GM12873 (cell line): ENCODE measurements around the gene G3BP2.

Experiments used
- TF ChIP-seq, protein P1 (sequence below): IDR thresholded peaks from 2 replicates; pipeline ENCODE4 v1.5.1; 2012; ENCODE audit warnings: low read depth, mild to moderate bottlenecking, moderate library complexity, low read length, control low read depth; ENCODE audit not compliant: insufficient read depth; ENCODE audit errors: missing control alignments

Gene G3BP2

DNA sequence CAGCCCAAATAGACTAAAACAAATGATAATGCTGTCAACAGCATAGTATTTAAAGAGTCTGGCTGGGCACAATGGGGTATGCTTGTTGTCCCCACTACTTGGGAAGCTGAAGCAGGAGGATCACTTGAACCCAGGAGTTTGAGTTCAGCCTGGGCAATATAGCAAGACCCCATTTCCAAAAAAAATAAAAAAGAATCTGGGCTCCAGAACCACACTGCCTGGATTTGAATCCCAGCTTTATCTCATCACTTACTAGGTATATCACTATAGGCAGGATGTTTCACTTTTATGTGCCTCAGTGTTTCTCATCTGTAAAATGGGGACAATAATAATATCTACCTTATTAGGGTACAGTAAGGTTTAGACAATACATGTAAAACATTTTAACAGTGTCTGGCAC is 5.3 kb upstream of the G3BP2 start:
- TF ChIP-seq, protein P1, sequence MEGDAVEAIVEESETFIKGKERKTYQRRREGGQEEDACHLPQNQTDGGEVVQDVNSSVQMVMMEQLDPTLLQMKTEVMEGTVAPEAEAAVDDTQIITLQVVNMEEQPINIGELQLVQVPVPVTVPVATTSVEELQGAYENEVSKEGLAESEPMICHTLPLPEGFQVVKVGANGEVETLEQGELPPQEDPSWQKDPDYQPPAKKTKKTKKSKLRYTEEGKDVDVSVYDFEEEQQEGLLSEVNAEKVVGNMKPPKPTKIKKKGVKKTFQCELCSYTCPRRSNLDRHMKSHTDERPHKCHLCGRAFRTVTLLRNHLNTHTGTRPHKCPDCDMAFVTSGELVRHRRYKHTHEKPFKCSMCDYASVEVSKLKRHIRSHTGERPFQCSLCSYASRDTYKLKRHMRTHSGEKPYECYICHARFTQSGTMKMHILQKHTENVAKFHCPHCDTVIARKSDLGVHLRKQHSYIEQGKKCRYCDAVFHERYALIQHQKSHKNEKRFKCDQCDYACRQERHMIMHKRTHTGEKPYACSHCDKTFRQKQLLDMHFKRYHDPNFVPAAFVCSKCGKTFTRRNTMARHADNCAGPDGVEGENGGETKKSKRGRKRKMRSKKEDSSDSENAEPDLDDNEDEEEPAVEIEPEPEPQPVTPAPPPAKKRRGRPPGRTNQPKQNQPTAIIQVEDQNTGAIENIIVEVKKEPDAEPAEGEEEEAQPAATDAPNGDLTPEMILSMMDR: no peak

DNA sequence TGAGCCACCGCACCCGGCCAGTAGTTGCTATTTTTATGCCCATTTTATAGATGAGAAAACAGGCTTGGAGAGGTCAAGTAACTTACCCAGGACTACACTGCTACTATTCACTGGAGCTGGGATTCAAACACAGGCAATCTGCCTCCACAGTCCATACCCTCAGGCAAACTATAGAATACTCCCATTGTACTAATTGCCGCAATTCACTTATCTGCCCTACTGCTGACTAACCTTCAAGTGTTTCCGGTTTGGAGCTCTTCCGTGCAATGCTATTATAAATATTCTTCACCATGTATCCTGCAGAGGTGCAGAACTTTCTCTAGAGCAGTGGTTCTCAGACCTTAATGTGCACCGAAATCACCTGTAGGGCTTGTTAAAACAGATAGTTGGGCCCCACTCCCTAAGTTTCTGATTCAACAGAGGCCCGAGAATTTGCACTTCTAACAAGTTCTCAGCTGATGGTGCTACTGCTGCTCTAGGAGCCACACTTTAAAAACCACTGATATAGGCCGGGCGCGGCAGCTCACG is 1.9 kb upstream of the G3BP2 start:
- TF ChIP-seq, protein P1: no peak

DNA sequence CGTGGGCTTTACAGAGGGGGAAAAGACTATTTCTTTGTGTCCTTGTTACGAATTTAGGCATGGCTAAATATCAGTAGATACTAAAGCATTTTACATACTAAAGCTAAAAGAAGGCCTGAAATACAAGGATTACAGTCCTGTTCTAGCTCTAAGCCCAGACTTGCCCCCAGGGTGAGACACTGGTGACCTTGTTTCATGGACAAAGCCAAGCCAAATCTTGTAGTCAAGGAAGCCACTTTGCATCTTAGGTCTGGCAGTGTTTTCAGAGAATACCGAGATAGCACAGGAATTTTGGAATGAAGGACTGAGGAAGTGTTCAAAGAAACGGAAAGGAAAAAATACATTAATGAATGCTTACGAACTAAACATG is 733 bp upstream of the G3BP2 start:
- TF ChIP-seq, protein P1: no peak

DNA sequence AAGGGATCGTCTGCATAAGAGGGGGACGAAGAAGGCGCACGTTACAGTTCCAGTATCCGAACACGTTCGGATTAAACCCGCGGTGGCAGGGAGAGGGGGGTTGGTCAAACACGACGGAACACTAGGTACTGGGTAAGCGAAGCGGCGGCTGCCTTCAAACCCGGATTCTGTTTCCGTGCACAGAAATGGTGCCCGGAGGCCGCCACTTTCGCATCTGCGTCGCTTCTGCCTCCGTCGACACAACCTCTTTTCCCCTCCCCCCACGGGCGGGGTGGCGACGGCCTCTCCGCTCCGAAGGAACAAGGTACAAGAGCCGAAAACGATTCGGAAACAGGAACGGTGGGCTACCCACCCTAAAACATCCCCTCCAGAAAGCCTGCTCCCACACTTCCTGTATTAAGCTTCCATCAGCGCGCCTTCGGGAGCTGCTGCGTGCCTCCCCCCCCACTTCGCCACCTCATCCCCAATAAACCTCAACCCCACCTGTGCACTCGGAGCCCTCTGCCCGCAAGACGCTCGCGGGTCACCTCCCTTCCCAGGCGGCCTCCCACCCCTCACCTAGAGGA is 667 bp downstream of the G3BP2 start:
- TF ChIP-seq, protein P1: no peak

DNA sequence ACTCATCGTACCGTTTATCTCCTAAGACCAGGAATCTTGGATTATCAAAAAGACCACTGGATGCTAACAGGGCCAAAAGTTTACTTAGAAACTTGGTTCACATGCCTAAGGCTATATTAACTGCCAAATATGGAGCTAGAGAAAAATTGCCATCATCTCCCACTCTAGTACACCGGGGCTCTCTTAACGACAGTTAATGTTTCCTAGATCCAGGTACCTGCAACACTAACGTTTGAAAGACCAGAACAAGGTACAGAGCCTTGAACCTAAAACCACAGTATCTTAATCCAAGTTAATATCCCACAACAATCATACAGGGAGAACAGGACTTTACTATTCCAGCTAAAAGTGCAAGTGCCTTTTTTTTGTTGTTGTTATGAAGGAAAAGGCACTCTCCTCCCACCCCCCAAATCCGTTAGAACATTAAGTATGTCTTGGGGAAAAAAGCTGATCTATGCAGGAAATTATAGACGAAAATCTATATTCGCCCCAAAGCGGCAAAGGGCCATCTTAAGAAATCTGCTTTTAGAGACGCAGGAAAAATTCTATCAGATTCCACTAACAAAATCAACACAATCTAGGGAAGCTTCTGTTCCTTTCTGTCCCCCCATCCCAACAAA is 1.3 kb downstream of the G3BP2 start:
- TF ChIP-seq, protein P1: no peak

DNA sequence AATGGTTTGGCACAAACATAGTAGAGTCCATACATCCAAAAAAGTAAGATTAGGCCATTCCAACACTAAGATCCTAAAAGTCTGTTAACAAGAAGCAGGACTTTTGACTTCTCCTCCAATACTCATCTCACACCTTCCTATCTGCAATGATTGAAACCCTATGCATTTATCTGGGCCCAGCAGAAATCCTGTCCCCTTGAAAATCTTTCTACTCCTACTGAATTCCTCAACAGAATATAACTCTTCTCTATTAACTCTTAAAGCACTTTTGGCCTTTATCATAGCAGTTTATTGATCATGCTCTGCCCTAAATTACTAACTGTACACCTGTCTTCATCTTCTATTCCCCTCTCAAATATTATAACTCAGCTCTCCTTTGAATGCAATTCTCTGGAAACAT is 4.6 kb downstream of the G3BP2 start:
- TF ChIP-seq, protein P1: no peak

DNA sequence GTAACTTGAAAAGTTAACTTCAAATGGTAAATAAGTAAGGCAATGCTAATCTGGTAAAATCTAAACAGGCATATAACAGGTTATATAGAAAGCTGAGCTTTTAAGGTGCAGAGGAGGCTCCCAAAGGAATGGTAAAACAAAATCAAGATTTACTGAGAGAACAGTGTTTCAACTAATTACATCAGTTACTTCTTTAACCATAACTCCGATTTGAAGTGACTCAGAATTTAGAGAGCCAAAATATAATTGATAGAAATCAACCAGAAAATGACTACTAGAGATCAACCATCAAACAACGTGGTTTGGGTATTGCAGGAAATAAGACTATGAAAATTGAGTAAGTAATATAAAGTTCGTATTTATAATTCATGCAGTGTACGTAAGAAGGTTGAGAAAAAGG is 6.9 kb downstream of the G3BP2 start:
- TF ChIP-seq, protein P1: no peak
